GM21515 (cell line): ENCODE results near the gene ACAP3.

ENCODE experiments used
- ATAC-seq: cut with Tn5 transposase; IDR thresholded peaks from one replicate; pipeline ENCODE4 v1.9.1; 2021; ENCODE audit not compliant: unreplicated experiment

ACAP3 gene

GRCh38 chr1:1287288-1288110, 20.2 kb downstream of the ACAP3 start:
- no peak for ATAC-seq

GRCh38 chr1:1286313-1287261, 21.1 kb downstream of the ACAP3 start:
- ATAC-seq = no peak

- ATAC-seq = no peak
Measured at GRCh38 chr1:1285611-1286311, 22.0 kb downstream of the ACAP3 start.

GRCh38 chr1:1285102-1285571, 22.6 kb downstream of the ACAP3 start:
- no peak for ATAC-seq

- ATAC-seq = no peak
Measured at GRCh38 chr1:1284221-1285101, 23.3 kb downstream of the ACAP3 start.

GRCh38 chr1:1283821-1284220, 23.9 kb downstream of the ACAP3 start:
- no peak for ATAC-seq

- no peak for ATAC-seq
Measured at GRCh38 chr1:1282998-1283397, 24.7 kb downstream of the ACAP3 start.

GRCh38 chr1:1281533-1282321, 26.0 kb downstream of the ACAP3 start:
- ATAC-seq = no peak

GRCh38 chr1:1280782-1281481, 26.8 kb downstream of the ACAP3 start:
- no peak for ATAC-seq

GRCh38 chr1:1279028-1279427, 28.7 kb downstream of the ACAP3 start:
- no peak for ATAC-seq

GRCh38 chr1:1278620-1279019, 29.1 kb downstream of the ACAP3 start:
- no peak for ATAC-seq

GRCh38 chr1:1275836-1276235, 31.9 kb downstream of the ACAP3 start:
- no peak for ATAC-seq

GRCh38 chr1:1274931-1275431, 32.7 kb downstream of the ACAP3 start:
- no peak for ATAC-seq

GRCh38 chr1:1274299-1274930, 33.3 kb downstream of the ACAP3 start:
- ATAC-seq = no peak

- peak; percentile 65 for ATAC-seq
Measured at GRCh38 chr1:1273512-1274298, 34.0 kb downstream of the ACAP3 start, which contains the start of gene UBE2J2. UBE2J2 (minus strand) TSS chr1:1273854; CDS start chr1:1267992, 5,862 bp downstream.

GRCh38 chr1:1273209-1273511, 34.6 kb downstream of the ACAP3 start:
- ATAC-seq = peak; percentile 18
